HG03457 (cell line): ENCODE measurements around the gene GTF3A.

Experiments
- ATAC-seq: cut with Tn5 transposase; IDR thresholded peaks from one replicate; pipeline ENCODE4 v1.9.1; 2021; ENCODE audit warnings: moderate number of reproducible peaks; ENCODE audit not compliant: unreplicated experiment

GTF3A gene

GRCh38 chr13:27446986-27447583 lies 22.7 kb downstream of the GTF3A start:
- ATAC-seq = no peak

GRCh38 chr13:27448308-27448707 lies 23.9 kb downstream of the GTF3A start:
- no peak for ATAC-seq

- no peak for ATAC-seq
Measured at GRCh38 chr13:27449081-27449603, 24.7 kb downstream of the GTF3A start.

- peak; percentile 80 for ATAC-seq
Measured at GRCh38 chr13:27449936-27450828, 25.8 kb downstream of the GTF3A start, which contains the start of gene MTIF3. Gene MTIF3 (minus strand): TSS chr13:27450564. CDS start chr13:27440448, 10,116 bp downstream.

- no peak for ATAC-seq
Measured at GRCh38 chr13:27450921-27451471, 26.6 kb downstream of the GTF3A start.

- ATAC-seq = no peak
Measured at GRCh38 chr13:27455331-27455855, 31.0 kb downstream of the GTF3A start.

- no peak for ATAC-seq
Measured at GRCh38 chr13:27461940-27462584, 37.6 kb downstream of the GTF3A start.

- ATAC-seq = no peak
Measured at GRCh38 chr13:27463500-27463899, 39.1 kb downstream of the GTF3A start.

- no peak for ATAC-seq
Measured at GRCh38 chr13:27465611-27466010, 41.2 kb downstream of the GTF3A start.

GRCh38 chr13:27466513-27466912 lies 42.1 kb downstream of the GTF3A start:
- ATAC-seq = no peak

- ATAC-seq = no peak
Measured at GRCh38 chr13:27470075-27470820, 45.8 kb downstream of the GTF3A start.

- ATAC-seq = no peak
Measured at GRCh38 chr13:27472441-27472840, 48.0 kb downstream of the GTF3A start.

GRCh38 chr13:27472941-27473340 lies 48.5 kb downstream of the GTF3A start:
- no peak for ATAC-seq

- no peak for ATAC-seq
Measured at GRCh38 chr13:27474751-27475268, 50.4 kb downstream of the GTF3A start.

GRCh38 chr13:27476943-27477703 lies 52.7 kb downstream of the GTF3A start:
- no peak for ATAC-seq

- no peak for ATAC-seq
Measured at GRCh38 chr13:27481766-27482165, 57.3 kb downstream of the GTF3A start.

GRCh38 chr13:27482983-27483382 lies 58.6 kb downstream of the GTF3A start:
- peak; percentile 88 for ATAC-seq

- ATAC-seq = no peak
Measured at GRCh38 chr13:27483421-27483820, 59.0 kb downstream of the GTF3A start.
